ENCODE measurements around the gene PANX3.
A peak's percentile ranks its signal among the peaks of the same experiment; 100 is the strongest.

The PANX3 gene

DNA sequence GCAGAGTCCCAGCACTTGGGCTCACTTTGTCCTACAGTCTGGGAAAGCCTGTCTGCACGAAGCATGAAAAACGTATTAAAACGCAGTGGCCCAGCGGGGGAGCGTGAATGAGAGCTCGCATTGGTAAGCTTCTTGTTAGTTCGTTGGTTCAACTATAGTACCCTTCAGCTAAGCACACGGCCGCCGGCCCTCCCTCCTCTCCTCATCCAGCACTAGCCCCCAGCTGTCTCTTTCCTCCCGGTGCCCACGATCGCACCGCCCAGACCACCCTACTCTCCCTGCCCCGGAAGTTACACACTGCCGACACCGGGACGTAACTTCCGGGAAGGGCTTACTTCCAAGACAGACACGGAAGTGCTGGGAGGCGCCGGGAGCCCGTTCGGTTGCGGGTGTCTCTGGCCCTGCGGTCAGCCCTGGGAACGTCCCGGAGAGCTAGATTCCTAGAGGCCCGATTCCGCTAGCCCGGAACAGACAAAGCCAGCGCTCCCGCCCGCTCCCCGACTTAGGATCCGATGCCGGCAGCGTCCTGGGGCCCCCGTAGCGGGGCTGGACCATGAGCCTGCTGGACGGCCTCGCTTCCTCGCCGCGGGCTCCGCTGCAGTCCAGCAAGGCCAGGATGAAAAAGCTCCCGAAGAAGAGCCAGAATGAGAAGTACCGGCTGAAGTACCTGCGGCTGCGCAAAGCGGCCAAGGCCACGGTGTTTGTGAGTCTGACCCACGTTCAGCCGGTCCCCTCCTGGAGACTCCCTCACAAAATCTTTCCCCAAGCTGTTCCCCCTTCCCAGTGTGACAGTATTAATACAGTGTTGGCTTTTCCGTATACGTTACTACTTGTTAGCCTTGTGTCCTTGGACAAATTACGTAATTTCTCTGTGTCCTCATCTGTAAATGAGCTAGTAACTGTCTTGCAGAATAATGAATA, 11.6 kb downstream of the PANX3 start, which contains the start of gene TBRG1:
TBRG1 (plus strand) TSS at position 334 of the 921 bp plus-strand sequence; CDS start at position 554, 220 bp downstream.
- peak; percentile 97 for DNase-seq

- DNase-seq = no peak
These were observed 12.8 kb downstream of the PANX3 start for GRCh38 chr11:124623861-124624525.

DNA sequence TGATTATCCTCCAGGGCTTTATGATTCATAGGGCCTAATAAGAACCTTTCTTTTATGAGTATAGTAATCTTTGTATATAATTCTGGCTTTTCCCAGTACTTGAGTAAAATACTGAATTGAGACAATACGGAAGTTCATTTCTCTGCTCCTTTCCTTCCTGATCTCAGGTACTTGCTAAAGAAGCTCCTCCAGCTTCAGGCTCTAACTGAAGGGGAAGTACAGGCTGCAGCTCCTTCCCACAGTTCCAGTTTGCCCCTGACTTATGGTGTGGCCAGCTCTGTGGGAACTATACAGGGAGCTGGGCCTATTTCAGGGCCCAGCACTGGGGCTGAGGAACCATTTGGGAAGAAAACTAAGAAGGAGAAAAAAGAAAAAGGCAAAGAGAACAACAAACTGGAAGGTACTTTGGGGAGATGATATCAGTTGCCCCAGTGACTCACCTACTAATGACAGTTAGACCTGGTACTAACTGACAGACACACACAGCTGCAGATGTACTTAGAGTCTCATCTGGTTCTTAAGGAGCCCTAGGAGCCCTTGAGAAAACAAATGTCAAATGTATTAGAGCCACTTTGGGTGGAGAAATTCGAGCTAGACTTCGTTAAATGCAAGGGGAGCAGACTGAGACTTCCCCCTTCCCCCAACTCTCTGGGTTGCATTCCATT, 14.4 kb downstream of the PANX3 start:
- DNase-seq = no peak

DNA sequence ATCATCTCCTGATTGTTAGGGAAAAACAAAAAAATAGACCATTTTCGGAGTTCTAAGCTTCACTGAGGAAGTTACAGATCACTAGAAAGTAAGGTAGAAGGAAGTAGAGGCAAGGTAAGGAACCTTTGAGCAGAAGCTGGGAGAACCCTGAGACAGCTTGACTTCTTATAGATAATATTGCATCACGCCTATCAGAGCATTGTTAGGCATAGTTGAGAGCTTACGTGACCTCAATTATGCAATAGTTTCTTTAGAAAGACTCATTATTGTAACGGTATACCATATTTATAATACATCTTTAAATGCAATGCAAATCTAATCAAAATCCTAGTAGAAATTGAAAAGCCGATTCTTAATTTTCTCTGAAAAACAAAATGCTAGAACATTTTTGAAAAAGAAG, 16.3 kb downstream of the PANX3 start:
- DNase-seq = peak; percentile 50

GRCh38 chr11:124629961-124630360, 18.7 kb downstream of the PANX3 start:
- DNase-seq = no peak

DNA sequence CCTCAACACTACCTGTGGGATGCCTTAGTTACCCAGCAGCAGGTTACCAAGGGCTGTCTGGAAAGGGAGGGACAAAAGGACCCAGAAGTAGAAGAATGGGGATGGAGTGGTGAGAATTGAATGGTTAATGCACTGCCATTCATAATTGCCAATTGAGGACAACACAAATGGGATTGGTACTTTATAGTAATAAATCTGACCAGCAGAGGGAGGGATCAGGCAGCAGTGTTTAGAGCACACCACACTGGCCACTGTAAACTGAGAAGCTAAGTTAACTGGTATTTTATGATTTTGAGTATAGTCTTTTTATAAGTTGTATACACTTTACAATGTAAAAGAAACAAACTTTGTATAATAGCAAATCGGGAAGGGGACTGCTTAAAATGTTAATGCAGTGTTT, 22.1 kb downstream of the PANX3 start:
- peak; percentile 65 for DNase-seq

- no peak for DNase-seq
These were observed 24.7 kb downstream of the PANX3 start for GRCh38 chr11:124635932-124636331.

DNA sequence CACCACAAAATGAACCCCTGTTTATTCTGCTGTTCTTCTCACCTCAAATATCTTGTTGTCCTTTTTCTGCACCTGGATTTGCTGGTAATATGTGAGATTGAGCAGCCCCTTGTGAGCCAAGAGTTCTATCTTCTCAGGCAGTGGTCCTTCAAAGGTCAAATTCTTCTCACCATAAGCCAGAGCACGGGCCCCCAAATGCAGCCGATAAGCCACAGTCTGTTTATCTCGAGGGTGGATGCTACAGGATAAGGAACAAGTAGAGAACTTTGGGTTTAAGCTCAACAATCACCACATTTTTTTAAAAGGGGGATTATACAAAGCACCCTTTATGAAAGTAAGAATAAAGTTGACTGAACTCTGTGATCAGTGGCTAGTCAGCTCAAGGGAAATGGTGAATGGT, 27.3 kb downstream of the PANX3 start:
- DNase-seq = peak; percentile 45

DNA sequence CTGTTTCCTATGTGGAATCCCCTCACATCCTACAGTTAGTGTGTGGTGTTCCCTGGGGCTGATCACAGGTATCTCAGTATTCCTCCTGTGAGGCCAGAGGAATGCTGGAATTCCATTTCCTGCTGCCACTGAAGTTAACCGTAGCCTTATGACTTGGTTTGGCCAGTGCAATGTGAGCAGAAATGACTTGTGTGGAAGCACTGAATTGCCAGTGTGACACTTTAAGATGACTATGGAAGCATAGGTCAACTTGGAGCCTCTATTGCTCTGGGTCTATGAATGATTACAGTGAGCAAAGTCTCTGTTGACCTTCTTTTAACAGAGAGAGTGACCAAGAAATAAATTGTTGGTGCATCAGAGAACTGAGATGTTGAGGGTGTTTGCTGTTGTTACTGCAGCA, 28.0 kb downstream of the PANX3 start:
- no peak for DNase-seq

DNA sequence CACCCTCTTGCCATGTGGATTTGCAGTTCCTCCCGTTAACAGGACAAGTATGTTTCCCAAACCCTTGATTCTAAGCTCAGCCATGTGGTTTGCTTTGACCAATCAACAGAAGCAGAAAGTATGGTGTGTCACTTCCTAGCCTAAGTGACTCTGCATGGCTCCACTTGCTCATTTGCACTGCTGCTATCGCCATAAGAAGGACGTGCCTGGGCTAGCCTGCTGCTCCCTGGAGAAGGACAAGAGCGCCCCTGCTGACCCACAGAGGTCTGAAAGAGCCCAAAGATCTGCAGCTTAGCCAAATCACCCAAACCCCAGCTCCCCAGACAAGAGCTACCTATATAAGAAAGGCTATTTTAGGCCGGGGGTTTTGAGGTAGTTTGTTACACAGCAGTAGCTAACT, 29.4 kb downstream of the PANX3 start:
- peak; percentile 30 for DNase-seq

DNA sequence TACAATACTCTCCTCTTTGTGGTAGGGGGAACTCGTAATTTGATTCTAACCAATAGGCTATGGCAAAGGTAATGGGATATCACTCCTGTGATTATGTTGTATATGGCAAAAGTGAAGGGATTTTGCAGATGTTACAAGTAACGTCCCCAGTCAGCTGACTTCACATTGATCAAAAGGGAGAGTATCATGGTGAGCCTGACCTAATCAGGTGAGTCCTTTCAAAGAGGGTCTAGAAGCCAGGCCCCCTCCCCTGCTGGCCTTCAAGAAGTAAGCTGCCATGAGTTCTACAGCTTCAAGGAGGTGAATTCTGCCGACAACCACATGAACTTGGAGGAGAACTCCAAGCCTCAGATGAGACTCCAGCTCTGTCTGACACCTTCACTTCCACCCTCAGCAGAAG, 31.4 kb downstream of the PANX3 start:
- DNase-seq = no peak

- DNase-seq = no peak
These were observed 31.9 kb downstream of the PANX3 start for GRCh38 chr11:124643042-124643604.

GRCh38 chr11:124643605-124644425, 32.6 kb downstream of the PANX3 start:
- DNase-seq = peak; percentile 90

DNA sequence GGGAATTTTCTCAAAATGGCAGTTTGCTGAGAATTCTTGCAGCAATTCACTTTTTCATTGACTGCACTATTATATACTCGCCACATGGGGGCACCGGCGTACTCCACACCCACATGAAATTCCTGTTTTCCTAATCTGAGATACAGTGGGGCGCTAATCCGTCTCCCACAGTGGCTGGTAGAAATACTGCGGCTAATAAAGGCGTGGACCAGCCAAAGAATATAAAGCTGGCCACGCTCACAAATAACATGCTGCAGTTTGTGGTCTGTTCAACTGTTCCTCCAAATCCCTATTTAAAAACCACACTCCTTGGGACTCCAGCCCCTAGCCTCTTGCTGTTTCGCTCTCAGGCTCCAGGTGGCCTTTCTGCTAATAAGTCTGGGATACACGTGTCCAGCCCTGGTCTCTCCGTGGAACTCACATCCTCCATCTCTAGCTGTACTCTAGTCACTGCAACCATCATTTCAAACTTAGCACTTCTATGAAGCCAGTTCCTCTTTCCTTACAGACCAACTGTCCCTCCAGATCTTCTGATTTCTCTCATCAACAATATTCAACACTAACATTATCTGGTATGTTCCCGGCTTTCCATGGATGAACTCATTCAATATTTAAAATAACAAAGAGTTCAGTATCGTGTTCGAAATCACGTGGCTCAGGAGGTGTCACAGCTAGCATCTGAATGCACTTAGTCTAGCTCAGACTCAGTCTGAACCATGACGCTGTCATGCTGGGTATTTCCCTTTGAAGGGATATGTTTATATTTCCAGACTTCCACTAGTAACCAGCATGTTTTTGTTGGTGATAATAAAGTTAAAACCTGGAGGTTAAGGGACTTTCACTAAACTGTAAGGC, 33.4 kb downstream of the PANX3 start:
- DNase-seq = peak; percentile 83

DNA sequence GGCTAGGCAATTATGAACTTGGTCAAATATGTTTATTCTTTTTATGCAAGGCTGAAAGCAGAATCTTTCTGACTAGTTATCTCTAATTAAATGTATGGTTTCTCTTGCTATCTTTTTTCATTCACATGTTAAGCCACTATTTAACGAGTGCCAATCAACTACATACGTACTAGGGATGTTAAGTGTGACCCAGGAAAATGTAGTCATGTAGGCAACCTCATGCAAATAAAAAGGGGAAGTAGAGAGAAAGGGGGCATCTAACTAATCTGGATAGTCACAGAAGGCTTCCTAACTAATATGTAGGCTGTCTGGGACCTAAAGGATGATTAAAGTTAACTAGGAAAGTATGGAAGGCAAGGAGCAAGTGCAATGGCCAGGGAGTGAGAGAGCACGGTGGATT, 34.9 kb downstream of the PANX3 start:
- DNase-seq = peak; percentile 71

GRCh38 chr11:124648610-124649009, 37.4 kb downstream of the PANX3 start:
- DNase-seq = no peak

DNA sequence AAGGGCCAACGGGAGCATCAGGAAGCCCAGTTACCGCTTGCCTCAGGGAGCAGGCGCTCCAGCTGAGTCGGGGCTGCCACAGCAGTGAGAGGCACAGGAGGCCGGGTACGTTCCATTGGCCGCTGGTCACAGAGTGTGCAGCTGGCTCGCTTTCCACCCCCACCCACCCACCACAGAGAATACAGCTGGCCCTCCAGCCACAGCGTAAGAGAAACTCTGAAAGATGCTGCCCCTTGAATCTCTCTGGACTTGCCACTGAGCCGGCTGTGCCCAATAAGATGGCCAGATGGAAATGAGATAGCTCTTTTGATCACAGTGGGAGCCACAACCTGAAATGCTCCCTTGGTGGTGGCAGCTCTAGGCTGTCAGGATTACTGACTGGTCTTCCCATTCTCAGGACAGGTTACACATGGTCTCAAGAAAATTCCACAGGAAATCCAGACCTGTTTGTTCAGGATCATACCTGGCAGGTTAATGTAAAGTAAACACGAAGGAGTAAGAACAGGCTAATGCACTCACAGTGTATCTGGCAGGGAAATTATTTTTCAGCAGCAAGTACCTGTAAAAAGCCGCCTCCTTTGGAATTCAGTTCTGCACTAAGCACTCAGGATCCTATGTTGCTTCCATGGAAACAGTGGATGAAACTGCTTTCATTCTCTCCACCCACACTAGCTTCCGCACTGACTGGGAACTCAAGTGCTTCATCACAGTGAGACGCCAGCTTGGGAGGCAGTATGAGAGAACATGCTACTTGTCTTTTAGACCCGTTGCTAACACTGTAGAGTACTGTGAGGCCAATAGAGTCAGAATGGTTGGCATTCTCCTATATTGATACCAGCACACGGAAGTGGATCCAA, 45.8 kb downstream of the PANX3 start:
- no peak for DNase-seq

DNA sequence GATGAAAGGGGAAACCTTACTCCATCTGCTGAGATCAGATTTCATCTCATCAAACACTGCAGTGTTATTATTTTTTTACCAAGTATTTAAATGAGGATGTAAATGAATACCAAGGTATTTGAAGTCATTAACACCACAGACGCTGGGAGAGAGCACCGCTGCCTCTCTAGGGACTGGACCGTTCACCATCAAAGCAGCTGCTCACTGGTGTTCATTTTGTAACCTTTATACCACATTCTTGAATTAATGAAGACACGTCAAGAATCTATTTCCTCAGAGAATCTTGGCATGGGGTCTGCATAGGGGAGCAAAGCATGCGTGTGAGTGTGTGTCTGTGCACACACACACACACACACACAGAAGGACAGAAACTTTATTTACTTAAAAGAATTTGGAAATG, 46.7 kb downstream of the PANX3 start:
- no peak for DNase-seq

GRCh38 chr11:124658501-124658900, 47.3 kb downstream of the PANX3 start:
- no peak for DNase-seq

GRCh38 chr11:124658986-124659385, 47.8 kb downstream of the PANX3 start:
- no peak for DNase-seq
